Activated naive CD4-positive, alpha-beta T cell treated with anti-CD3 and anti-CD28 coated beads, Interleukin-2, amount 10 ng/mL, durations not matched to agents 7 days and 5 days (primary cell): ENCODE data around the gene LAMB4.

Experiments
- CTCF ChIA-PET: fragments of 350-600 bp; sonication (Branson Sonifier 250); formaldehyde crosslinking; loops from one replicate; lab custom pipeline; 2021; ENCODE audit warnings: antibody characterized with exemption; lab: Charles Lee
- DNase-seq: peaks from one replicate; pipeline ENCODE4 v3.0.0-alpha.2; 2020
- H3K27ac Mint-ChIP-seq: one replicate; pipeline ENCODE4 v1.8.0; 2021; ENCODE audit warnings: mild to moderate bottlenecking, moderate library complexity, mixed read lengths
- H3K27me3 Mint-ChIP-seq: one replicate; pipeline ENCODE4 v1.8.0; 2021; ENCODE audit warnings: mild to moderate bottlenecking, mixed read lengths
- H3K36me3 Mint-ChIP-seq: one replicate; pipeline ENCODE4 v1.8.0; 2021; ENCODE audit warnings: mixed read lengths
- H3K4me1 Mint-ChIP-seq: one replicate; pipeline ENCODE4 v1.8.0; 2021; ENCODE audit warnings: mixed read lengths
- H3K4me3 Mint-ChIP-seq: one replicate; pipeline ENCODE4 v1.8.0; 2021; ENCODE audit warnings: mild to moderate bottlenecking, moderate library complexity, mixed read lengths
- H3K9me3 Mint-ChIP-seq: one replicate; pipeline ENCODE4 v1.8.0; 2021; ENCODE audit warnings: mixed read lengths

LAMB4 gene

DNA sequence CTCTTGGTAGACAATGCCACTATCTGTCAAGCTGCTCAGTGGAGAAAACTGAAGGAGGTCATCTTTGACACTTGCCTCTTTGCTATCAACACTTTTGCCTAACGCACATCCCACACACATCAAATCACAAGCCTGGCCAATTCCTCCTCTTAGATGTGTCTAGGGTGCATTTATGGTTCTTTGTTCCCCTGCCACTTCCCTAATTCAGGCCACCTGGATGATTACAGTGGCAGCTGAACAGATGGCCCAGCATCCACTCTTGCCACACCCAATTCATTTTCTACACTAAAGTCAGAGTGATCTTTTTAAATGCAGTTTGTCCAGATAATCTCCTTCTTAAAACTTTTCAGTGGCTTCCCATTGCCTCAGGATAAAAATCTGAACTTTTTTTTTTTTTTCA is 58.6 kb downstream of the LAMB4 start:
- Mint-ChIP-seq H3K27me3 (peaks cover 6% of the 10 kb centered on the region), H3K9me3 (no peaks in the 10 kb centered on the region), H3K4me1 (no peaks in the 10 kb centered on the region), H3K36me3 (no peaks in the 10 kb centered on the region), H3K4me3 (no peak overlapping the region), H3K27ac (no peak overlapping the region)
- no peak for DNase-seq
- CTCF ChIA-PET = no interaction called here

DNA sequence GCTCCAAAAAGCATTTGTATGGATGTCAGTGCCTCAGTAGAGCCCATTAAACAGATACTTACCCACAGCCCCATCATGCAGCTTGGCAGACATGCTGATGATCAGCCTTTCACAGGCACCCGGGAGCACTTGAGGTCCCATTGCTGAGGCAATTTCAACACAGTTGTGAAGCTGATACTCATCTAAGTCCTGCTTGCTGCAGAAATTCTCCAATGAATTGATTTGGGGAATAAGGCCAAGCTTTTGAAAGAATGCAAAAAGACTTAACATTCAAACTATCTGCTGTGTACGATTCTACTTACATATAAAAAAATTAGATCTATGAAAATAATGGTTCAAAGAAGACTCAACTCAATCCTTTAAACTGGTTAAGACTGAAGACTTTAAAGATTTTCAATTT is 60.5 kb downstream of the LAMB4 start:
- no peaks in the 10 kb centered on the region for H3K36me3 Mint-ChIP-seq
- H3K9me3 Mint-ChIP-seq = no peaks in the 10 kb centered on the region
- no peak for DNase-seq
- H3K4me3 Mint-ChIP-seq = no peak overlapping the region
- H3K27ac Mint-ChIP-seq = no peak overlapping the region
- no peaks in the 10 kb centered on the region for H3K4me1 Mint-ChIP-seq
- CTCF ChIA-PET = no interaction called here
- H3K27me3 Mint-ChIP-seq = peaks cover 6% of the 10 kb centered on the region

DNA sequence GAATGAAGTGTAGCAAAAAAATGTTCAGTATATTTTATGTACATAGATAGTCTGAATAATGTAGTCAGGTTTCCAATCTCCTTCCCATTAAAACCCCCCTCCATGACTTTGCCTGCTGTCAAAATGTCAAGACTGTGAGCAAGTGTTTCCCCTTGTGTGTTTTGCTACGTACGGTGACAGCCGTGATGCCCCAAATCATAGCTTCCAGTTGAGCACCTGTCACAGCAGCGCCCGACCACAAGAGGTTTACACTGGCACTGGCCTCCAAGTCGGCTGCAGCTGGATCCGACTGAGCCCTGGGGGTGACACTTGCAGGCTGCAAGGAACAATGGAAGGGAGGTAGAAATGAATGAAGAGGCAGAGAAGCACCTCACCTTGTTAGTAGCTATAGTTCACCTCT is 62.3 kb downstream of the LAMB4 start:
- CTCF ChIA-PET = interaction anchor here (0.6 kb wide), 1 partner anchor 10 kb away, joined by 4 read pairs; no protein-coding TSS in a partner anchor
- Mint-ChIP-seq H3K27ac (no peak overlapping the region), H3K9me3 (no peaks in the 10 kb centered on the region), H3K27me3 (peaks cover 6% of the 10 kb centered on the region), H3K4me3 (no peak overlapping the region), H3K4me1 (no peaks in the 10 kb centered on the region), H3K36me3 (no peaks in the 10 kb centered on the region)
- no peak for DNase-seq

DNA sequence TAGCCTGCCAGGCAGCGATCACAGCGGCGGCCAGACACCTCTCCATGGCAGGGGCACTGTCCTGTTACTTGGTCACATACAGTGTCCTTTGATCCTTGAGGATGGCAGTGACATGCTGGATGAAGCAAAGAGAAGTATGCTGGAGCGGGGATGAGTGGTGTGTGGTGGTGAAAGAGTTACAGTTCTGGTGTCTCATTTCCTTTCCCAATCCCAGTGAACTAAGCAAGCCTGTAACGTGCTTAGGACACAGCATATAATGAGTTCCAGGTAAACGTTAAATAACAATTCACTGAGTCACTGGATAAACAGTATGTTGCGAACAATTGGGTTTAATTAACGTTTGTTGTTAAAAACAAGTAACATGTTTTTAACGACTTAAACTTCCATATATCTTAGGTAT is 63.7 kb downstream of the LAMB4 start:
- H3K27me3 Mint-ChIP-seq = peaks cover 6% of the 10 kb centered on the region
- CTCF ChIA-PET = no interaction called here
- no peak for DNase-seq
- no peak overlapping the region for H3K27ac Mint-ChIP-seq
- no peaks in the 10 kb centered on the region for H3K9me3 Mint-ChIP-seq
- H3K4me1 Mint-ChIP-seq = no peaks in the 10 kb centered on the region
- H3K36me3 Mint-ChIP-seq = no peaks in the 10 kb centered on the region
- H3K4me3 Mint-ChIP-seq = no peak overlapping the region

DNA sequence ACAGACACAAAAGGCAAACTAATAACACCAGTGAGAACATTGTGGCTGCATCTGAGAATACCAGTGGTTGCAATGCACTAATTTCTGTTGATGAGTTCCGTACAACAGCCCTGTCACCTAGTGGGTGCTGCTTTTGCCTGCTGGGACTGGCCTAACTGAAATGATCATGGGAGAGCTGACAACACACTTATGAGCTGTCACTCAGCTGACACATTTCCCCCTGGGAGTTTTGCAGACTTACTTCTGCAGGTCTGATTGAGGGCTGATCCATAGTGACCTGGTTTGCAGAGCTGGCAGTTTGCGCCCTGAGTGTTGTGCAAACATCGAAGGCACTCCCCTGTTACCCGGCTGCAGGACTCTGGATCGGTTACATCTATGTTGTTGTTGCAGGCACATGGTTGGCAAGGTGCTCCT is 66.6 kb downstream of the LAMB4 start:
- no peak overlapping the region for H3K27ac Mint-ChIP-seq
- H3K9me3 Mint-ChIP-seq = no peaks in the 10 kb centered on the region
- H3K36me3 Mint-ChIP-seq = no peaks in the 10 kb centered on the region
- no peaks in the 10 kb centered on the region for H3K4me1 Mint-ChIP-seq
- H3K4me3 Mint-ChIP-seq = no peak overlapping the region
- DNase-seq = no peak
- CTCF ChIA-PET = no interaction called here
- H3K27me3 Mint-ChIP-seq = peaks cover 6% of the 10 kb centered on the region

DNA sequence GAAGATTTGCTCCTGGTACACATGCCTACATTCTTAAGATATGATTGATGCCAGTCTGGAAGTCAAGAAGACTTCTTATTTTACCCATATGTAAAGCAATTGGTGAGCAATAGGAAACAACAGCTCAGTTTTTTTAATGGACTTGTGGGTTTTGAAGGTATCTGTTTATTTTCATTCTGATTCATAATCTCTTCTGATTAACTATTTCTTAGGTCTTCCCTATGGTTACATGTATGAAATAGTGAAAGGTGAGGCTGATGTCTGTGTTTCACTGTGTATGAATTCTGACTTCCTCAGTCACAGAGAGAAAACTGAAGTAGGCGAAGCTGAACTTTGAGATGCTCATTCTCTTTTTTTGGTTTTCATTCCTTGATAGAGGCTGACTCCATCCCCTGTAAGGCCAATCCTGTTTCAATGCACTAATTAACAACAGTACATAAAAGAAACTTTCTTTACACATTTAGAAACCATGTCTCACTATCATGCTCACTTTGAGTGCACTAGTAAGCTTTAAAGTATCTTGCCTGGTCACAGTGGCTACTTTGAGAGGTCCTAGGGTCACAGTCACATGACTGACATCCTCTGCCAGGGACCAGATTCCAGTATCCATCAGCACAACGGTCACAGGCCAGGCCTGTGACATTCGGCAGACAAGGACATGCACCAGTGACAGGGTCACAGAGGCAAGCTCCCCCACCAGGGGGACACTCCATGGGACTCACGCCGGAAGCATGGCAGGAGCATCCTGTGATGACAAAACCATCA is 67.7 kb downstream of the LAMB4 start:
- H3K27ac Mint-ChIP-seq = no peak overlapping the region
- no peaks in the 10 kb centered on the region for H3K36me3 Mint-ChIP-seq
- H3K4me3 Mint-ChIP-seq = no peak overlapping the region
- H3K27me3 Mint-ChIP-seq = peaks cover under 1% of the 10 kb centered on the region
- no peak for DNase-seq
- no peaks in the 10 kb centered on the region for H3K4me1 Mint-ChIP-seq
- no peaks in the 10 kb centered on the region for H3K9me3 Mint-ChIP-seq
- CTCF ChIA-PET = no interaction called here

DNA sequence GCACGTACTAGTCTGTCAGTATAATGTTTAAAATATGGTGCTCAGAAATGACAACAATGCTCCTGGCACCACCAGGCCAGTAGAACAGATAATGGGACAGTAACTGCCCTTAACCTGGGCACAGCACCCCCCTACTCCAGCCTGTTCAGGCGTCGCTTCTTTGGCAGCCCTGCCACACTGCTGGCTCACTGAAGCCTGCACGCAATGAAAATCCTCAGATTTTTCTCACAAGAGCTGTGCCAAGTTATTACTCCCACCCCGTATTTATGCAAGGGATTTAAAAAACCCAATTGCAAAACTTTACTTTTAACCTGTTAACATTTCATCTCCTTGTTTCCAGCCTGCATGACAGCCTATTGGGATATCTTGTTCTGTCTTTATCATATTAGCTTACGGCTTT is 70.6 kb downstream of the LAMB4 start:
- no peak overlapping the region for H3K4me3 Mint-ChIP-seq
- no peaks in the 10 kb centered on the region for H3K36me3 Mint-ChIP-seq
- H3K9me3 Mint-ChIP-seq = no peaks in the 10 kb centered on the region
- no peaks in the 10 kb centered on the region for H3K27me3 Mint-ChIP-seq
- H3K4me1 Mint-ChIP-seq = no peaks in the 10 kb centered on the region
- no peak overlapping the region for H3K27ac Mint-ChIP-seq
- DNase-seq = no peak
- CTCF ChIA-PET = no interaction called here

DNA sequence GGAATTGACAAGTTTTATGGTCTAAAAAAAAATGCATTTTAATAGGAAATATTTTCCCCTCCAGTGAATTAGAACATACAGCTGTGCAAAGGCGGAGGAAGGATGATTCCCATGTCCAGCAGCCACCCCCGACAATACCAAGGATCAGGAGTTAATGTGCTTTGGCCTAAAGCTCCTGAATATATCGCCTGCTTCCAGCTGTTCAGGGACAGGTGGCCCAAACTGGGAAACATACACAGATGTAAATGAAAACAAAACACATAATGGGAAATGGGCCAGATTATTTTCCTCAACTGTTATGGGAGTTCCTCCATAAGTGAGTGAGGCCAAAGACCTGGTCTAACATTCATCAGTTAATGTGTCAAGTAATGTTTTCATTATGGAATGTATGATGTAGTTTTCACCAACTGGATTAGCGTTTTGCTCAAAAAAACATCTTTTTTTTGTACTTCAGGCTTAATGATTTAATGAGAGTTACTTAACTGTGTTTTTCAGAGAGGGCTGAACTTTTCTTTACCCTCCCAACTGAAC is 72.1 kb downstream of the LAMB4 start:
- CTCF ChIA-PET = interaction anchor here (0.8 kb wide), 1 partner anchor 10 kb away, joined by 4 read pairs; no protein-coding TSS in a partner anchor
- H3K9me3 Mint-ChIP-seq = no peaks in the 10 kb centered on the region
- H3K36me3 Mint-ChIP-seq = no peaks in the 10 kb centered on the region
- H3K27ac Mint-ChIP-seq = no peak overlapping the region
- H3K4me1 Mint-ChIP-seq = no peaks in the 10 kb centered on the region
- H3K27me3 Mint-ChIP-seq = peaks cover 6% of the 10 kb centered on the region
- no peak for DNase-seq
- no peak overlapping the region for H3K4me3 Mint-ChIP-seq

DNA sequence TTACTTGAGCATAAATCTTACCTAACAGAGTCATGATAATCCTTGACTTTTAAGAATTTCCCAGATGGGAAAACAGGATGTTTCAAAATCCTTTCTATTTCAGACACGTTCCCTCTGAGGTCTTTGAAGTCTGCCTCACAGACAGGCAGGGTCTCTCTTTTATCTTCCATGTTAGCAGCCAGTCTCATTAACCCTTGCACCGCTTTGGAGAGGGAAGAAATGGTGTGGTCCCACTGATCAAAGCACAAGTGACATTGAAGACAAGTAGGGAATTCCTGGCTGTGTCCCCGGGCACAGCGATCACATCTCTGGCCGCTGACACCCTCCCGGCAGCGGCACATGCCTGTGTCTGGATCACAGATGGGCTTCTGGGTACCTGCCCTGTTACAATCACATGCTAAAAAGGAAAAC is 74.5 kb downstream of the LAMB4 start:
- Mint-ChIP-seq H3K4me1 (no peaks in the 10 kb centered on the region), H3K27me3 (peaks cover 6% of the 10 kb centered on the region), H3K36me3 (no peaks in the 10 kb centered on the region), H3K9me3 (no peaks in the 10 kb centered on the region), H3K4me3 (no peak overlapping the region), H3K27ac (no peak overlapping the region)
- CTCF ChIA-PET = no interaction called here
- DNase-seq = no peak

DNA sequence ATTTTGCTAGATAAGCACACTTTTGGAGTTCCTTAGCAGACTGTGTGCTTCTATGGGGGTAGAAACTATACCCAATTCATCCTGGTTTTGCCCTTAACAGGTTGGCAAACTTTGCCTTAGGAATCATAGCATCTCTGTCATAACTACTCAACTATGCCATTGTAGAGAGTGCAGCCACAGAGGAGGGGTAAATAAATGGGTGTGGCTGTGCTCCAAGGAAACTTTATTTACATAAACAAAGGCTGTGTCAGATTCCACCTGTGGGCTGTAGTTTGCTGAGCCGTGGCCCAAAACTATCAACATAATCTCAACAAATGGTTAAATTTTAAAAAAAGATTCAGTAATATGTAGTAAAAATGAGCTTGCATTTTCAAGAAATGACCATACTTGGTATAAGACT is 75.6 kb downstream of the LAMB4 start:
- no peaks in the 10 kb centered on the region for H3K36me3 Mint-ChIP-seq
- H3K27me3 Mint-ChIP-seq = peaks cover 6% of the 10 kb centered on the region
- DNase-seq = no peak
- H3K9me3 Mint-ChIP-seq = no peaks in the 10 kb centered on the region
- no peak overlapping the region for H3K4me3 Mint-ChIP-seq
- CTCF ChIA-PET = no interaction called here
- no peak overlapping the region for H3K27ac Mint-ChIP-seq
- H3K4me1 Mint-ChIP-seq = no peaks in the 10 kb centered on the region

DNA sequence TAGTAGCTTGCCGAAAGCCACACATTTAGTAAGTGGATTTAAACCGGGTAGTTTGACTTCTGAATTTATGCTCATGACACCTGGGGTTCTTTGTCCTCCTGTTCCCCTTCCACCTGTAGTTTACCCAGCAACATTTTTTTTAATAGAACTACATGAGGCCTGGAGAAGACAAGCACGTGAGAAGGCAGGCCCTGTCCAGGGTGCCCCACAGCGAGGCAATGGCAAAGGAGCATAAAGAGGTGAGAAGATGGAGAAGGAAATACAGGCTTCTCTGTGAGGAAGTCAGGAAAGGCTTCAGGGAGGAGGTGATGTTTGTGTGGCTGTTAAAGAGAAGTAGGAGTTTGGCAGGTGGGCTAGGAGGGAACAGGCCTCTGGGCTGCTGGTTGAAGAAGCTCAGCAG is 76.9 kb downstream of the LAMB4 start:
- H3K9me3 Mint-ChIP-seq = no peaks in the 10 kb centered on the region

DNA sequence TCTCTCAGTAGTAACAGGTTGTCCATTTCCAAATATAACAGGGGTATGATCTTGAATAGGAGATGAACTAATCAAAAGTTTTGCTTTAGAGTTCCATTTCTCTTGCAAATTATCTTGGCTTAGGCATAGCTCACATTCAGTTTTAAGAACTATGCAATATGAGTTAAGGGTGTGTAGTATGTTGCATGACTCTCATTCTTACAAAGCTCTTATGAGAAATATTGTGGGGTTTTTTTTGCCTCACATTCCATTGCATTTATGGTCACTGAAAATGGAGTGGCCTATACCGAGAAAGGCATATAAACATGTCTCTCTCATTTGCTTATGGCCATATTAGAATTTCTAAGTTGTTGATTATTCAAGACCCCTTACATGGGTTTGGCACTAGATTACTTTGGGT is 78.7 kb downstream of the LAMB4 start:
- no peak overlapping the region for H3K27ac Mint-ChIP-seq
- DNase-seq = no peak
- H3K4me1 Mint-ChIP-seq = no peaks in the 10 kb centered on the region
- no peaks in the 10 kb centered on the region for H3K36me3 Mint-ChIP-seq
- CTCF ChIA-PET = no interaction called here
- peaks cover 6% of the 10 kb centered on the region for H3K27me3 Mint-ChIP-seq
- H3K4me3 Mint-ChIP-seq = no peak overlapping the region
- no peaks in the 10 kb centered on the region for H3K9me3 Mint-ChIP-seq

More for the DNA sequence above, 76.9 kb downstream of the LAMB4 start:
- H3K36me3 Mint-ChIP-seq = no peaks in the 10 kb centered on the region
- H3K4me3 Mint-ChIP-seq = no peak overlapping the region
- H3K27me3 Mint-ChIP-seq = peaks cover 6% of the 10 kb centered on the region
- H3K4me1 Mint-ChIP-seq = no peaks in the 10 kb centered on the region
- no peak overlapping the region for H3K27ac Mint-ChIP-seq
- DNase-seq = no peak
- CTCF ChIA-PET = no interaction called here

DNA sequence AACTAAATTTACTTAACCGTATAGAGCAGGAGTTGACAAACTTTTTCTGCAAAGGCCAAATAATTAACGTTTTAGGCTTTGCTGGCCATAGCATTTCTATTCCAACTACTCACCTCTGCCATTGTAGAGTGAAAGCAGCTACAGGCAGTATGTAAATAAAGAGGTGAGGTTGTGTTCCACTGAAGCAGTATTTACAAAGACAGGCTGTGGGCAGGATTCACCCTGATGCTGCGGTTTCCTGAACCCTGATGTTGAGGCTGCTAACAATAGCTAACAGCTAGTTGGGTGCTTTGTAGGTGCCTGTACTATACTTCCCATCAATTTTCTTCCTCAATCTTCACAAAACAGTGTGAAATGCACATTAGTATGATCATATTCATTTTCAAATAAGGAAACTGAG is 80.2 kb downstream of the LAMB4 start:
- Mint-ChIP-seq H3K4me3 (no peak overlapping the region), H3K4me1 (no peaks in the 10 kb centered on the region), H3K27ac (no peak overlapping the region), H3K27me3 (peaks cover 6% of the 10 kb centered on the region), H3K9me3 (no peaks in the 10 kb centered on the region), H3K36me3 (no peaks in the 10 kb centered on the region)
- DNase-seq = peak; percentile 52
- CTCF ChIA-PET = no interaction called here

DNA sequence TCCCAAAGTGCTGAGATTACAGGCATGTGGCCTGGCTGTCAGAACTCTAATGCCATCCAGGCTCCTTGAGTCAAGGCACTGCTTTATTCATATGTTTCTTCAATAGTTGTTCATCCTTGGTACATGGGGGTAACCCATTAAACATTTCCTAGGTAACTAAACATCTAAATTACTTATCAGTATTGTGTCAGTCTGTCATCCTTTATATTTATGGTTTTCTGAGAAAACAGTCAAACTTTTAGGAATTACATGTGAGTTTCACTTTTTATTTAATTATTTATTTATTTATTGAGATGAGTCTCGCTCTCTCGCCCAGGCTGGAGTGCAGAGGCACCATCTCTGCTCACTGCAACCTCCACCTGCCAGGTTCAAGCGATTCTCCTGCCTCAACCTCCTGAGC is 81.7 kb downstream of the LAMB4 start:
- no peaks in the 10 kb centered on the region for H3K9me3 Mint-ChIP-seq
- no peak overlapping the region for H3K4me3 Mint-ChIP-seq
- H3K27ac Mint-ChIP-seq = no peak overlapping the region
- H3K27me3 Mint-ChIP-seq = peaks cover 4% of the 10 kb centered on the region
- CTCF ChIA-PET = no interaction called here
- no peak for DNase-seq
- no peaks in the 10 kb centered on the region for H3K4me1 Mint-ChIP-seq
- H3K36me3 Mint-ChIP-seq = no peaks in the 10 kb centered on the region

DNA sequence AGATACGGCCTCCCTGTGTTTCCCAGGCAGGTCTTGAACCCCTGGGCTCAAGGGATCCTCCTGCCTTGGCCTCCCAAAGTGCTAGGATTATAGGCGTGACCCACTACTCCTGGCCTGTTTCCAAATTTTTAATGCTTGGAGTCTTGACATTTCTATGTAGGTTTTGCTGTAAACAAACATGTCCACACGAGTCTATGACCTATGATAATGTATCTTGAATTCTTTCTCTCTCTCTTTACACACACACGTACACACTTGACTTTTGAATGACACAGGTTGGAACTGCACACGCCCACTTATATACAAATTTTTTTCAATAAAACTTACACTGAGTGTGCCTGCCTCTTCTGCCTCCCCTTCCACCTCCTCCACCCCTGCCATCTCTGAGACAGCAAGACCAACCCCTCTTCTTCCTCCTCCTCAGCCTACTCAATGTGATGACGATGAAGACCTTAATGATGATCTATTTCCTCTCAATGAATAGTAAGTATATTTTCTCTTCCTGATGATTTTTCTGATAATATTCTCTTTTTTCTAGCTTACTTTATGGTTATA is 83.1 kb downstream of the LAMB4 start:
- H3K4me1 Mint-ChIP-seq = no peaks in the 10 kb centered on the region
- no peak for DNase-seq
- no peaks in the 10 kb centered on the region for H3K9me3 Mint-ChIP-seq
- no peaks in the 10 kb centered on the region for H3K36me3 Mint-ChIP-seq
- H3K27me3 Mint-ChIP-seq = no peaks in the 10 kb centered on the region
- H3K27ac Mint-ChIP-seq = no peak overlapping the region
- no peak overlapping the region for H3K4me3 Mint-ChIP-seq
- CTCF ChIA-PET = no interaction called here
